CD4-positive, alpha-beta T cell treated with Interleukin-12 subunit alpha and Interleukin-12 subunit beta, for 1 hour (primary cell): Measurements from ENCODE around the gene CLDN7.

Source experiments
- DNase-seq: peaks from one replicate; pipeline ENCODE4 v3.0.0-alpha.2; 2020

Gene CLDN7

DNA sequence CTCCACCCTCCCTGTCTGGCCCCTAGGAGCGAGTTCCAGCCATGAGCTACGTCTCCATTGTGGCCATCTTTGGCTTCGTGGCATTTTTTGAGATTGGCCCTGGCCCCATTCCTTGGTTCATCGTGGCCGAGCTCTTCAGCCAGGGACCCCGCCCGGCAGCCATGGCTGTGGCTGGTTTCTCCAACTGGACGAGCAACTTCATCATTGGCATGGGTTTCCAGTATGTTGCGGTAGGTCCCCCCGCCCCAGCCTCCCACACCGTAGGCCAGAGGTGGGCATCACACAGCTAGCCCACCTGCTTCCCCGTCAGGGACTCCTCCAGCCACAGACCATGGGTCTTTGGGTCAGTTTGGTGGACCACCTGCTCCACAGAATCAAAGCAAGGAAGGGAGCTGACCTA is 23.4 kb upstream of the CLDN7 start:
- no peak for DNase-seq

DNA sequence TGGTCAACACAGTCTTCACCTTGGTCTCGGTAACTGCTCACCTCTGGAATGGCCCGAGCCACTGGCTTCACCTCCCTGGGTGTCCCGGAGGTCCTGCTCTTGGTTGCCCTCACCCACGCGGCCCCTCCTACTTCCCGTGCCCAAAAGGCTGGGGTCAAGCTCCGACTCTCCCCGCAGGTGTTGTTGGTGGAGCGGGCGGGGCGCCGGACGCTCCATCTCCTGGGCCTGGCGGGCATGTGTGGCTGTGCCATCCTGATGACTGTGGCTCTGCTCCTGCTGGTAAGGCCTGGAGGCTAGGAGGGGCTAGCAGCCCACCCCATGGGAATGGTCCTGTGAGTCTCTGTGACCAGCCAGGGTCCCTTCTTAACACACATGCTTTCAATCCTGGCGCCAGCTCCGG is 22.6 kb upstream of the CLDN7 start:
- DNase-seq = no peak

DNA sequence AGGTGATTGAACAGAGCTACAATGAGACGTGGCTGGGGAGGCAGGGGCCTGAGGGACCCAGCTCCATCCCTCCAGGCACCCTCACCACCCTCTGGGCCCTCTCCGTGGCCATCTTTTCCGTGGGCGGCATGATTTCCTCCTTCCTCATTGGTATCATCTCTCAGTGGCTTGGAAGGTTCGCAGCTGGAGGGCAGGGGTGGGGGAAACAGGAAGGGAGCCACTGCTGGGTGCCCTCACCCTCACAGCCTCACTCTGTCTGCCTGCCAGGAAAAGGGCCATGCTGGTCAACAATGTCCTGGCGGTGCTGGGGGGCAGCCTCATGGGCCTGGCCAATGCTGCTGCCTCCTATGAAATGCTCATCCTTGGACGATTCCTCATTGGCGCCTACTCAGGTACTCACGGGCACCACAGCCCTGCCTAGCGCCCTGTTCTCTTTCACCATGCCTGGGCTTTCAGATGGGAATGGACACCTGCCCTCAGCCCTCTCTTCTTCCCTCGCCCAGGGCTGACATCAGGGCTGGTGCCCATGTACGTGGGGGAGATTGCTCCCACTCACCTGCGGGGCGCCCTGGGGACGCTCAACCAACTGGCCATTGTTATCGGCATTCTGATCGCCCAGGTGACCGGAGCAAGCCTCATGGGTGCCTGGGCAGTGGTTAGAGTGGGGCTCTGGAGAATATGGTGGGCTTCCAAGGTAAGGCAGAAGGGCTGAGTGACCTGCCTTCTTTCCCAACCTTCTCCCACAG is 21.4 kb upstream of the CLDN7 start:
- DNase-seq = no peak

DNA sequence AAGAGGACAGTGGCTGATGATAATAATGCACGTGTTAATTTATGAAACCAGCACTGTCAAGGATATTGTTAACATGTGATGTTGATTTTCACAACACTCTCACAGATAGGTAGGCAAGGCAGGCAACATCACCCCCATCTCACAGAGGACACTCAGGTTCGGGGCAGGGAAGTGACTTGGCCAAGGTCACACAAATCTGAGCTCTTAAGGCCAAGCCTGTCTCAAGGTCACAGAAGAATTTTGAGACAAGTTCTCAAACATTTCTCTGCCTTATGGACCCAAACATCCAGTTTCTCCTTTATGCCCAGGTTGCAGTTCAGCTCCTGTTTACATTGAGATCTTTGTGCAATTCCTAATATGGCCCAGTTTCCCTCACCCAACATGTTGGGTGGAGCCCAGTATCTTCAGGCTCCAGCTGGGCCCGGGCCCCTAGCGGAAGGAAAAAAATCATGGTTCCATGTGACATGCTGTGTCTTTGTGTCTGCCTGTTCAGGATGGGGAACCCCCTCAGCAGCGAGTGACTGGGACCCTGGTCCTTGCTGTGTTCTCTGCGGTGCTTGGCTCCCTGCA is 20.6 kb upstream of the CLDN7 start:
- DNase-seq = no peak

DNA sequence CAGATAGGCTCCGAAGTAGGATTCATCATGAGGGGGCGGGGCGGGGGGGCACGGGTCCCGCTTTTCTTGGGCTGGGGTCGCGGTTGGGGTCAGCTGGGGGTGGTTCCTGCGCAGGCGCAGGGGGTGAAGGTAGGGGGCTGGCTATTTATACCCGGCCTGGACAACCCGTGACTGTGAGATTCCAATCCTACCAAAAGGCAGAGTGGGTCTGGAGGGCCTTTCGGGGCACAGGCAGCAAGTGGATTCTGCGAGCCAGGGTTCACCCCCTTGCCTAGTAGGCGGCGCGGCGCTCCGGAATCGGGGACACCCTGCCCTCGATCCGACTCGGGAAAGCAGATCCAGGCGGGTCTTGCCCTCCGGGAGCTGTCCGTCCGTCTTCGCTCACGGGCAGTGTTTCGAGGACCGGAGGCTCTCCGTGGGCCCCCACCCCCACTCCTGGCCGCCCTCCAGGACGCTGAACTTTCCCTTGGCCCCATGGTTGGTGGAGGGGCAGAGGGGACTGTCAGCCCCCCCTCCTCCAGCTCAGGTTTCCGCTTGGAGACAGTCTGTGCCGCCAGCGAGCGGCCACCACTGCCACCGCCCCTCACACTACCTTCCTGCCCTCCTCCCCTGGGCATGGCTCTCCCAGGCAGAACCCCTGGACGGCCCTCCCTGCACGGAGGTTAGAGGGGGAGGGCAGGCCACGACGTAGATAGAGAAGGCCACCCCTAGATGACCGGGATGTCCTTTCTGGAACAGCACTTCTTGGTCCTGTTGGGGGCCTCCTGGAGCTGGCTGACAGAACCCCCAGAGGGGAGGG is 19.9 kb upstream of the CLDN7 start:
- DNase-seq = no peak

DNA sequence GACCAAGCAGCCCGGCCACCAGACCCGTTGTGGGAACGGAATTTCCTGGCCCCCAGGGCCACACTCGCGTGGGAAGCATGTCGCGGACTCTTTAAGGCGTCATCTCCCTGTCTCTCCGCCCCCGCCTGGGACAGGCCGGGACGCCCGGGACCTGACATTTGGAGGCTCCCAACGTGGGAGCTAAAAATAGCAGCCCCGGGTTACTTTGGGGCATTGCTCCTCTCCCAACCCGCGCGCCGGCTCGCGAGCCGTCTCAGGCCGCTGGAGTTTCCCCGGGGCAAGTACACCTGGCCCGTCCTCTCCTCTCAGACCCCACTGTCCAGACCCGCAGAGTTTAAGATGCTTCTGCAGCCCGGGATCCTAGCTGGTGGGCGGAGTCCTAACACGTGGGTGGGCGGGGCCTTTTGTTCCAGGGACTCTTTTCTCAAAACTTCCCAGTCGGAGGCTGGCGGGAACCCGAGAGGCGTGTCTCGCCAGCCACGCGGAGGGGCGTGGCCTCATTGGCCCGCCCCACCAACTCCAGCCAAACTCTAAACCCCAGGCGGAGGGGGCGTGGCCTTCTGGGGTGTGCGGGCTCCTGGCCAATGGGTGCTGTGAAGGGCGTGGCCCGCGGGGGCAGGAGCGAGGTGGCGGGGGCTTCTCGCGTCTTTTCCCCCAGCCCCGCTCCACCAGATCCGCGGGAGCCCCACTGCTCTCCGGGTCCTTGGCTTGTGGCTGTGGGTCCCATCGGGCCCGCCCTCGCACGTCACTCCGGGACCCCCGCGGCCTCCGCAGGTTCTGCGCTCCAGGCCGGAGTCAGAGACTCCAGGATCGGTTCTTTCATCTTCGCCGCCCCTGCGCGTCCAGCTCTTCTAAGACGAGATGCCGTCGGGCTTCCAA is 19.0 kb upstream of the CLDN7 start, which contains the start of gene SLC2A4:
SLC2A4 (plus strand) TSS at position 645 of the 879 bp plus-strand sequence; CDS start at position 862, 217 bp downstream.
- DNase-seq = peak; percentile 90

DNA sequence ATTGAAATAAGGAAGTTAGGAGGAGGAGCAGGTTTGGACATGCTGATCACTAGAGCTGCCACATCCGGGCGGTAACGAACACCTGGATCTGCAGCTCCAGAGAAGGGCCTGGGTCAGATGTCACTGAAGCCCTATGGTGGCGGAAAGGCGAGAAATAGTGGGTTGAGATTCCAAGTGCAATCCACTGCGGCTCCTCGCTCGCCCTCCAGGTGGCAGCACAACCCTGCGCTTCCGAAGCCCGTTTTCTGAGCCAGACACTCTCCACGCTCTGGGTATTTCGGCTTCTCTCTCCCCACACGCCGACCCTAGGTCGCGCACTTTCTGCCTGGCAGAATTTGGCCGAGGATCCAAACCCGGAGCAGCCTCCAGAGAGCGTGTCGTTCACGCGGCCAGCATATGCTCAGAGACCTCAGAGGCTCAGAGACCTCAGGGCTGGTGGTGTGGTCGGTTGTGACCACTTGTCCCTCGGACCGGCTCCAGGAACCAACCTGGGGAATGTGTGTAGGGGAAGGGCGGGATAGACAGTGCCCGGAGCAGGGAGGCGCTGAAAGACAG is 18.3 kb upstream of the CLDN7 start:
- DNase-seq = peak; percentile 89

DNA sequence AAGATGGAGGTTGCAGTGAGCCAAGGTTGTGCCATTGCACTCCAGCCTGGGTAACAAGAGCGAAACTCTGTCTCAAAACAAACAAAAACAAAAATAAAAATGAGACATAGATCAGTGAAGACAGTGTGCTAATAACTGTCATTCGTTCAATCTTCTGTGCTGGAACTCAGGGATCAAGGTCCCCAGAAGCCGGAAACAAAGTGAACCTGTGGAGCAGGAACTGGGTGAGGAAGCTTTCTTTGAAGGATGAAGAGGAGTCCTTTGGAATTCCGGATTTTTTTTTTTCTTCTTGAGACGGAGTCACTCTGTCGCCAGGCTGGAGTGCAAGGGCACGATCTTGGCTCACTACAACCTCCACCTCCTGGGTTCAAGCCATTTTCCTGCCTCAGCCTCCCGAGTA is 17.2 kb upstream of the CLDN7 start:
- DNase-seq = no peak

DNA sequence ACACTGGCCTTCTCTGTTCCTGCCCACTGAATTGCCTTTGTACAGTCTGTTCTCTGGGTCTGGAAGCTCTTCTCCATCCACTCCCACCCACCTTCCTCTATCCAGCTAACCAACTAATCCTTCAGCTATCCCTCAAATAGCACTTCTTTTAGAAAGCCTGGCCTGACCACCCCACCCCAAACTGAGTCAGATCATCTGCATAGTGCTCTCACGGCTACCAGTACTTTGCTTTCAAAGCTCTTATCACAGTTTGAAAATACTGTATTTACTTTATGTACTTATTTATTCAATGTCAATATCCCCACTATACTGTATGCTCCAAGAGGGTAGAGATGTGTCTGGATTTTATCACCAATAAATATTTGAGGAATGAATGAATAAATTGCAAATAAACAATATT is 4.5 kb upstream of the CLDN7 start:
- no peak for DNase-seq

DNA sequence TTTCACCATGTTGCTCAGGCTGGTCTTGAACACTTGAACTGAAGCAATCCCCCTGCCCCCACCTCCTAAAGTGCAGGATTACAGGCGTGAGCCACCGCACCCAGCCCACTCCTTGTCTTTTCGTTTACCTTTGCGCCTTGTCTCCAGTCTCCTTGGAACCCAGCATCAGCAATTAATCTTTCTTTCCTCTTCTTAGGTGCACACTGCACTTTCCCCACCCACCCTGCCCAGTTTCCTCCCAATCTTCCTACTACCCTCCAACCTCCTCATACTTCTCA is 1.5 kb upstream of the CLDN7 start:
- DNase-seq = no peak

DNA sequence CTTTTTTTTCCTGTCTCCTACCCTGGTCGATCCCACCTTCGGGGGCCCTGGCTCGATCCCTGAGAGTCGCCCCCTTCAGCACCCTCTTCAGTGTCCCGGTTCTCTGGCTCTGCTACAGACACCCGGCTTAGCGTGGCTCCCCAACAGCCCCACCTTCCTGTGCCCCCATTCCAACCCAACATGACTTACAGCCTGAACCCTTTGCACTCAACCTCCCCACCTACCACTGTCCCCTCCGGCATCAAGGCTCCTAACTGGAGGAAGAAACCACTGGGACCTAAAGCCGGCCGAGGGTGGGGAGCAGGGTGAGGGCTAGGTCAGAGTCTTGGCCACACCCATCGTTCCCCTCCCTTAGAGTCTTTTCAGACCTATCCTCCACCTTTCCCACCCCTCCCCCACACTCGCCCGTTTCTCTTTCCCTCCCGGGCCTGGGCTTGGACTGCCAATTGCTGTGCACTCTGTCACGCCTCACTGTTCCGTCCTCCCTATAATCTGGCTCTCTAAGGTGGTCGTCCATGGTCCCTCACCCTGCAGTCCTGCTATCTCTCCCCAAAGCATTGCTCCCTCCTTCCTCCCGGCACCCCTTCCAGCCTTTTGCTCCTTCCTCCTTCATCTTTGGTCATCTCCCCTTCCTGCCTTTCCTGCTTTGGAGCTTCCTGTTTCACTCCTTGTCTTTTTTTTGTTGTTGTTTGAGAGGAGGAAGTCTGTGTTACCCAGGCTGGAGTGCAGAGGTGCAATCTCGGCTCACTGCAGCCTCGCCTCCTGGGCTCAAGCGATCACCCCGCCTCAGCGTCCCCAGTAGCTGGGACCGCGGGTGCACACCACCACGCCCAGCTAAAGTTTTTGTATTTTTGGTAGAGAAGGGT is 890 bp upstream of the CLDN7 start:
- DNase-seq = no peak

DNA sequence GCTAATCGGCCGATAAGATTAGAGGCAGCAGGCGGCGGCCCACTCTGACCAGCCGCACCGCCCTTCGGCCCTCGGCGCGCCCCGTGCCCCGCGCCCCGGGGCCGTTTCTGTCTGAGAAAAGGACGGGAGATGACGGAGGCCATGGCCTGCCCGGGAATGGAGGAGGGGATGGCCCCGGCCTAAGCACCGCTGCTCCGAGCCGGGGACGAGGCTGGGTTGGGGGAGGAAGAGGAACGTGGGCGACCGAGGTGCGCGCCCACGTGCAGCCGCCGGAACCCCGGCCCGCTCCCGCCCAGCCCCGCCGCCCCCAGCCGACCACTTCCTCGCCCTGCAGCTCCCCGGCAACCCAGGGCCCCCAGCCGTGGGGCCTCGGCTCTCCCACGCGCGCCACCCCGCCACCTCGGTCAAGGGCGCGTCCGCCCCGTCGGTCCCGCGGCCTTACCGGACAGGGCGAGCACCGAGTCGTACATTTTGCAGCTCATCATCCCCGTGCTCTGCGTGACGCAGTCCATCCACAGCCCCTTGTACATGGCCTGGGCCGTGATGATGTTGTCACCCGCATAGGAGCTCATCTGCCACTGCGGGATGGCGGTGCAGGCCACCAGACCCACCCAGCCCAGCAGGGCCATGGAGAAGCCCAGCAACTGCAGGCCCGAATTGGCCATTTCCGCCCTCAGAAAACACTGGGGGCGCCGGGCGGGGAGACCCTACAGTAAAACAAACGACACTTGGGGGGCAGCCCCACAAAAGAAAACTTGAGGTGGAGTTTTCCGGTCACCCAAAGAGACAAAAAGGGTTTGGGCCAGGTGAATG is 693 bp downstream of the CLDN7 start:
- peak; percentile 39 for DNase-seq

DNA sequence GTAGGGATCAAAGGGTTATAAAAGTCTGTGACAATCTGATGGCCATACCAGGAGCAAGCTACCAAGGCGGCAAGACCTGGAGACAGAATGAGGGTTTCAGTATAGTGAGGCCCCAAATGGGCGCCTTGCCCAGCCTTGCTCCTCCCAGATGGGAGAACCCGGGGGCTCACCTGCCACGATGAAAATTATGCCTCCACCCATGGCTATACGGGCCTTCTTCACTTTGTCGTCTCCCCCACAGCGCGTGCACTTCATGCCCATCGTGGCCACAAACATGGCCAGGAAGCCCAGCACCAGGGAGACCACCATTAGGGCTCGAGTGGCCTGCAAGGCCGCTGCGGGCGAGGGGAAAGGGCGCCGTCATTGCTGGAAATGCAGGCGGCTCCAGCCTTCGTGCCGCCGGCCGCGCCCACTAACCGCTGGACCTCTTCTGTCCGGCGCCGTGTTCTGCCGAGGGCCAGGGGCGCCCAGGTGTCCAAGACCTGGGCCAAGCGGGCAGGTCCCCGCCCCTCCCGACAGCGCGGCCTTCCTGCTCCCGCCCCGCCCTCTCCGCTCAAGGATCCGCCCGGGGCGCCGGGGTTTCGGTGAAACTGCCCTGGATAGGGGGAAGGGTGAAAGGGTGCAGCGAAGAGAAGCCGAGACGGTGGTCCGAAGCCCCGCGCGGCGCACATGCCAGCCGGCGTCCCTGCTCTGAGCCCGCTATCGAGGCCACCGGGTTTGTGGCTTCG is 1.5 kb downstream of the CLDN7 start:
- peak; percentile 39 for DNase-seq

DNA sequence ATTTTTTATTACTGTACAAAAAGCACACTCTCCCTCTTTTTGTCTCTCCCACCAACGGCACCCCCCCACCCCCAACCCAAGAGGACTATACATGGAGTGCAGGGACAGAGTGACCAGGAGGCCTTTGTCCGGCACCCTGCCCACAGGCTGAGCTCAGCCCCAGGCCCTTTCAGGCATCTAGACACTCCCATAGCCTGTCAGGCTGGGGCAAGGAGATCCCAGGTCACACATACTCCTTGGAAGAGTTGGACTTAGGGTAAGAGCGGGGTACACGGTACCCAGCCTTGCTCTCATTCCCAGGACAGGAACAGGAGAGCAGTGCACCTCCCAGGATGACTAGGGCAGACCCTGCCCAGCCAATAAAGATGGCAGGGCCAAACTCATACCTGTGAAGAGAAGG is 2.1 kb downstream of the CLDN7 start:
- no peak for DNase-seq

DNA sequence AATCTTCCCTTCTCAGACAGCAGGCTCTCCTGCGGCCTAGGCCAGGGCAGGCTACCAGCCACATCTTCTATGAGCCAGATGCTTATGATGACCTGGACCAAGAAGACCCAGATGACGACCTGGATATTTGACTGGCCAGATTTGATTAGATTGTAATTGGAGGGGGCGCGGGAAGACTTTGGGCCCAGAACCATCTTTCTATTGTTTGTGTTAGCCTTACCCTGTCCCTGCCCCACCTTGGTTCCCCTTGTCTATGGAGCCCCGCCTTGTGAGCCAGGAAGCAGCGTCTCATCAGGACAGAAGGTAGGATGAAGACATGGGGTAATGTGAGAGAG is 2.8 kb downstream of the CLDN7 start:
- no peak for DNase-seq

DNA sequence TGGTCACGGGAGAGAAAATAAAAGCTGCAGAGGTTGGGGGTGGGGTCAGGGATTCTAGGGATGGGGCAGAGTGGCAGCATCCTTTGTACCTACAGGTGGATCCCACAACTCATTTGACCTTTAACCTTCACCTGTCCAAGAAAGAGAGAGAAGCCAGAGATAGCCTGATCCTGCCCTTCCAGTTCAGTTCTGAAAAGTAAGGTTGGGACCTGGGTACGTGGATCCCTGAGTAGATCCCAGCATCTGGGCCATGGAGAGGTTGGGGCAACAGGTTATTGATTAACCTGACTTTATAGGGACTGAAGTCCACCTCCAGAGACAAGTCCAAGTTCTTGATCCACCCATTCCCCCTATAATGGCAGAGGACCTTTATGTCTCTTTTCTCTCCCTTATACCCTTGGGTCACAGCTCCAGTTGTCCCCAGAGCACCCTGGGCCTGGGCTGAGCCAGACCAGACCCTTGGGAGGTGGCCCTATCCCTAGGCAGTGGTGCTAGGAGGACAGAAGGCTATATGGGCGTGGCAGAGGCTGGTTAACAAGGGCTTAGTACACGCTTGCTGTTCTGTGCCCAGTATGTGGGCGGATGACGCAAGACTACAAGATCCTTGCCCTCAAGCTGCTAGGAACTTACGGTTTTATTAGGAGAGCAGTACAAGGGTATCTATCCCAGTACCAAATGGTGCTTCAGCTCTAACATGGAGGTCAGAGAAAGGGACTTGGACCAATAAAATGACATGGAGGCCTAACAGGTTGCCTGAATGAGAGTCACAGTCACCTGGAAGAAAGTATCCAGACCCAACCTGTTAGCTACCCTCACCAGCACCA is 3.3 kb downstream of the CLDN7 start:
- DNase-seq = no peak

DNA sequence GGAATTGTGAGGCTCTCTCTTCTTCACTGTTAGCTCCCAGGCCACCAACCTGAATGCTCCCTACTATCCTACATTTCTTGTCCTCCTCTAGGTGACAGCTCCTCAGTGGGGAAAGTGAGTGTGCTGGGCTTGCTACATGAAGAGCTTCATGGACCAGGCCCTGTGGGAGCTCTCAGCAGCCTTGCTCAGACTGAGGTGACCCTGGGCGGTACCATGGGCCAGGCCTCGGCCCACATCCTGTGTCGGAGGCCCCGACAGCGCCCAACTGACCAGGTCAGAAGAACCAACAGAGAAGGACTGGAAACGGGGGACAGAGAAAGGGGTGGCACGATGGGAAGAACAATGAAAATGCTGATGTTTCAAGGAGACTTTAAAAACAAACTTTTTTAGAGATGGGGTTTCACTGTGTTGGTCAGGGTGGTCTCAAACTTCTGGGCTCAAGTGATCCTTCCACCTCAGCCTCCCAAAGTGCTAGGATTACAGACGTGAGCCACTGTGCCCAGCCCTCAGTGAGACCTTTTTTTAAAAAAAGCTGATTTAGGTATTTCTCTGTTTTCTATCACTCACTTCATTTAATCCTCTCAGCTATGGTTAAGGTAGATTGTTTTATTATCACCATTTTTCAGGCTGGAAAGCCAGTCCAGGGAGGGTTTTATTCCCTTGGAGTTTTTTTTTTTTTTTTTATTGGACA is 5.4 kb downstream of the CLDN7 start:
- DNase-seq = no peak

DNA sequence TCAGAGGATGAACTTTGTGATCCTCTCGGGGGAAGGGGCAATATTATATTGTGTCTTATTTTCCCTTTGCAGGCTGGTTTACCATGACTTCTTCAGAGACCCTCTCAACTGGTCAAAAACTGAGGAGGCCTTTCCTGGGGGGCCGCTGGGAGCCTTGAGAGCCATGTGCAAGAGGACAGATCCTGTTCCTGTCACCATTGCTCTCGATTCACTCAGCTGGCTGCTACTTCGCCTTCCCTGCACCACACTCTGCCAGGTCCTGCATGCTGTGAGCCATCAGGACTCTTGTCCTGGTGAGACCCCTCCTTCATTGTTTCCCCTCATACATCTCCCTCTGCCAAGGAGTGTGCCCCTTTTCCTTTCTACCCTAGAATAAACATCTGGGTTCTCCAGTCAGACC is 7.8 kb downstream of the CLDN7 start:
- no peak for DNase-seq

DNA sequence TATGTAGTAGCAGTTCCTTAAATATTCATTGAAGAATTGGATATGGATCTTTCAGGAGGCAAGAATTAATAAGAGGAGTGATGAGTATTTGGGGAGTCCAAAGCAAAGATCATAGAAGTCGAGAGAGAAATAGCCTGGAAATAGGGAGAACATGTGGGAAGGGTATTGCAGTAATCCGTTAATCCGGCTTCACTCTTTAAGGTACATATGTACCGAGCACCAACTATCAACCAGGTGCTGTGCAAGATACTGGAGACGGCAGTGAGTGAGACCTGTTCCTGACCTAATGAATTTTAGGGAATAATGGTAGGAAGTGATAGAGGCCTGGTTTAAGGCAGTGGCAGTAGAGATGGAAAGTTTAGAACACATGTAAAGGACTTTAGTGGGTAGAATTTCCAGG is 9.2 kb downstream of the CLDN7 start:
- DNase-seq = no peak
